GM20000 (cell line): ENCODE data around the gene MGAT4A.

Experiments
- DNase-seq: peaks from one replicate; pipeline ENCODE4 v3.0.0; 2012; ENCODE audit warnings: low spot score
- CTCF ChIP-seq: IDR thresholded peaks from 2 replicates; pipeline ENCODE4 v1.5.1; 2012; ENCODE audit warnings: mild to moderate bottlenecking, control low read depth; ENCODE audit errors: extremely low read depth, missing control alignments

The MGAT4A gene

GRCh38 chr2:98773907-98774306 is 43.0 kb upstream of the MGAT4A start:
- no peak for DNase-seq
- TF ChIP-seq CTCF: no peak

- TF ChIP-seq CTCF: no peak
- no peak for DNase-seq
Observed at GRCh38 chr2:98773169-98773568, 42.2 kb upstream of the MGAT4A start.

- no peak for TF ChIP-seq CTCF
- no peak for DNase-seq
Observed at GRCh38 chr2:98772536-98772935, 41.6 kb upstream of the MGAT4A start.

GRCh38 chr2:98771721-98772524 is 41.0 kb upstream of the MGAT4A start:
- no peak for DNase-seq
- no peak for TF ChIP-seq CTCF

- no peak for TF ChIP-seq CTCF
- DNase-seq: no peak
Observed at GRCh38 chr2:98771264-98771663, 40.3 kb upstream of the MGAT4A start.

- no peak for DNase-seq
- no peak for TF ChIP-seq CTCF
Observed at GRCh38 chr2:98769784-98770183, 38.9 kb upstream of the MGAT4A start.

GRCh38 chr2:98769114-98769476 is 38.2 kb upstream of the MGAT4A start:
- no peak for TF ChIP-seq CTCF
- no peak for DNase-seq
